Raji (cell line): ENCODE results near the gene DUSP14.
A peak's percentile ranks its signal among the peaks of the same experiment; 100 is the strongest.

Experiments used
- POLR2A ChIP-seq: IDR thresholded peaks from 2 replicates; pipeline ENCODE4 v1.6.1; 2011; ENCODE audit warnings: low read depth, low read length, control low read depth; ENCODE audit not compliant: insufficient read depth

Gene DUSP14

DNA sequence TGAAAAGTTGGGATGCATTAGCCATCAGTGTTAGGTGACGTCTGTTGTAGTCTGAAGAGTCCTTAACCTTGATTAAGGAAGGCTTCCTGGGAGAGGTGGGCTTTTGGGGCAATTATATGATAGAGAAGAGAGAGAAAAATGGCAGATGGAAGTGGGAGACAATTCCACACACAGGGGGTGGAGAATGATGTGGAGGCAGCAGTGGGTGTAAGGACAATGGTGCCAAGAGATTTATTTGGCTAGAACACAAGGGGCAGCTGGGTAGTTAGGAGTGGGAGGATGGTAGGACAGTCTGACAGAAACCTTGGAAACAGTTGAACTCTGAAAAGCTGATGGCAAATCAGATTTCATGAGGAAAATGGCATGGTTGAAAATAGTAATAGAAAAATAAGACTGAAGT is 10.7 kb upstream of the DUSP14 start:
- TF ChIP-seq POLR2A: no peak

DNA sequence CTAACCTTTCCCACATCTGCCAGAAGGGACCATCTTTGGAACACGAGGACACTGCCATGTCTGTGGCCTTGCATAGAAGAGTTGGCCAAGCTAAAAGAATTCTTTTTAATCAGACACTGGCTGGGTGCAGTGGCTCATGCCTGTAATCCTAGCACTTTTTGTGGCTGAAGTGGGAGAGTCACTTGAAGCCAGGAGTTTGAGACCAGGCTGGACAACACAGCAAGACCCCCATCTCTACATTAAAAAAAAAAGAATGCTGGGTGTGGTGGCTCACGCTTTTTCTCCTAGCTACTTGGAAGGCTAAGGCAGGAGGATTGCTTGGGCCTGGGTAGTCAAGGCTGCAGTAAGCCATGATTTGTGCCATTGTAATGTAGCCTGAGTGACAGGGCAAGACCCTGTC is 9.3 kb upstream of the DUSP14 start:
- TF ChIP-seq POLR2A: no peak

DNA sequence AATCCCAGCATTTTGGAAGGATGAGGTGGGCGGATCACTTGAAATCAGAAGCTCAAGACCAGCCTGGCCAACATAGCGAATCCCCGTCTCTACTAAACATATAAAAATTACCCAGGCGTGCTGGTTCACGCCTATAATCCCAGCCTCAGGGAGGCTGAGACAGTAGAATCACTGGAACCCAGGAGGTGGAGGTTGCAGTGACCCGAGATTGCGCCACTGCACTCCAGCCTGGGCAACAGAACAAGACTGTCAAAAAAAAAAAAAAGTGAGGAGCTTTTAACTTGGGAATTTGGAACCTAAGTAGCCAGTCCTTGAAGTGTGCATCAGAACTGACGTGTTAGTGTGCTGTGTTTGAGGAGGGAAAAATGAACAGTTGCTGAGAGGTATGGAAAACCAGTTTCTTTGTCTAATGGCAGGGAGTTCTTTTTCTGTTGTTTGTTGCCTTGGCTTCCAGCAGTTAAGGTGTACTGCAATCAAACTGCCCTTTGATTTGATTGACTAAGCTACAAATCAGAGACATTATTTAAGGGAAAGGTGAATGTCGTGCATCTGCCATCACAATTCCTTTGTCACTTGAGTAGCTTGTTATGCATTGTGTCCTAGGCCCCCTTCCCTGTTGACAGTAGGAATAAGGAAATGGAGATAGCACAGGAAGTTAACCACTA is 8.6 kb upstream of the DUSP14 start:
- no peak for TF ChIP-seq POLR2A

DNA sequence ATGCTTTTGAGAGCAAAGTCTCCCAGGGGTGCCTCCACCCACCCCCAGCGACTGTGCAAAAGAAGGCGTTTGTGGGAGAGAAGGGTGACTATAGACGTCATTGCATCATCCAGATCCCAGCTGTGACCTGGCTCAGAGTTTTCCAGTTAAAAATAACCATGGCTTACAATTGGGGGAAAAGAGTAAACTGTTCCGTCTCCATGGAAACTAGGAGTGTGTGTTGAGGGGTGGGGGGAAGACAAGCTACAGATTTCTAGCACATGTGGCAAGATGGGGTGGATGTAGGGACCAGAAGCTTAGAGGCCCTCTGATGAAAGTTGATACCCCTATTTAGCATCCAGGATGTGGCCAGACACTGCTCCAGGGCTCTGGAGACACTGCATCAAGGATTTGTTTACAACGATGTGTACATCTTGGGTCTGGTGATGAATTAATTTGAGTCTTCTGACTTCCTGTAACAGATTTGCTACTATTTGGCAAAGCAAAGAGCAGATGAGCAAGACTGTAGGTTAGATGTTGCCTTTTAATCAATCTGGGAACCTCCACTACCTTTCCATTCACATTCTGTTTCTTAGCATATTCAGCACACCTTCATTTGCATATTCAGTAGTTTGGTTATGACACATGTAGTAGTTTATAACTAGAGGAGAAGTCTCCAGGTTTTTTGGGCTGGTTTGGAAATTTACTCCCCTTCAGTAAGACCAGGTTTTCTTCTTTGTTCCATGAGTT is 6.2 kb upstream of the DUSP14 start:
- no peak for TF ChIP-seq POLR2A

DNA sequence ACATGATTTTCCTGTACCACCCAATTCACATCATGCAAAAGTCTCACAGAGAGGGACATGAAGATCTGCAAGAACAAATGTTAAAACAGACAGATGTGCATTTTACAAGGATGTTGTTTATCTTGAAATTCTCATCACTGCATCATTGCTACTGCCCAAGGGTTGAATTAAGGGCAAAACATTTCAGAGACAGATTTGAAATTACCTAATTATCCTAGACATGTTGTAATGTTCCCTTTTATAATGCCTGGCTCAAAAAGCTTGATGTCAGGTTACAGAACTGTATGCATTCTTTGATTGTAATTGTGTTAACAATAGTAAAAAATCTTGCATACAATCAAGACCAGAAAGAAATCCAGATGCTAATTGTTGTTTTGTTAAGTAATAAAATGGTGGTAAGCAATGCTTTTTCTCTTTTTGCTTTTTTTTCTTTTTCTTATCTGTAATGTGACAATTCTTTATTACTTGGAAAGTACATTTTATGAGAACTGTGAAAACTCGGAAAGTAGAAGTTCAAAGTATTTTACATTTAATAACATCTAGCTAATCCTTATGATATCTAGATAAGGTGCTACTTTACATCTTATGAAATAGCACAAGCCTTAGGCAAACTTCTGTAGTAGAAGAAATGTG is 3.6 kb upstream of the DUSP14 start:
- no peak for TF ChIP-seq POLR2A

DNA sequence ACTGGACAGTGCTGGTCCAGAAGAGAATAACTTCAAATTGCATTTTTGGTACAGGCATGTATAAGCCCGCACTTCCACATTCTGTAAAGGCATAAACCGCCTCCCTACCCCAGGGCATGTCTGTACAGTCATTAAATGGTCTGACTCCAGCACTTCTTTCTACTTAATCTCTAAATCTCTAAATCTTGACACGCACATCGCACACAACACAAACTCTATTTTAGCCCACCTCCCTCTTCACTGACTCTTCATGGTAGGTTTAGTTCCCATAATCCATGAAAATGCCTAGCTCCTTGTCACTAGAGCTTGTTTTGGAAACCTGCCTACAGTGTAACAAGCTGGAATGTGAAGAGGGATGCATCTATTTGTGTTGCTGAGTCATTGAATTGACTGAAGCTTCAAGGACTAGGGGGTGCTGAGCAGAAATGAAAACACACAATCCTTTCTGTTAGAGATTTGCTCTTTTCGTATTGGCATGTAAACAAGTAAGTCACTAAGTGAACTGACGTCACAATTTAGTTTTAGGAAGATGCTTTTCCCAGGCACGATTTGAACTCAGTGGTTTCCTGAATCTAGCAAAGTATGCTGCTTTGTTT is 1.6 kb upstream of the DUSP14 start:
- TF ChIP-seq POLR2A: no peak

DNA sequence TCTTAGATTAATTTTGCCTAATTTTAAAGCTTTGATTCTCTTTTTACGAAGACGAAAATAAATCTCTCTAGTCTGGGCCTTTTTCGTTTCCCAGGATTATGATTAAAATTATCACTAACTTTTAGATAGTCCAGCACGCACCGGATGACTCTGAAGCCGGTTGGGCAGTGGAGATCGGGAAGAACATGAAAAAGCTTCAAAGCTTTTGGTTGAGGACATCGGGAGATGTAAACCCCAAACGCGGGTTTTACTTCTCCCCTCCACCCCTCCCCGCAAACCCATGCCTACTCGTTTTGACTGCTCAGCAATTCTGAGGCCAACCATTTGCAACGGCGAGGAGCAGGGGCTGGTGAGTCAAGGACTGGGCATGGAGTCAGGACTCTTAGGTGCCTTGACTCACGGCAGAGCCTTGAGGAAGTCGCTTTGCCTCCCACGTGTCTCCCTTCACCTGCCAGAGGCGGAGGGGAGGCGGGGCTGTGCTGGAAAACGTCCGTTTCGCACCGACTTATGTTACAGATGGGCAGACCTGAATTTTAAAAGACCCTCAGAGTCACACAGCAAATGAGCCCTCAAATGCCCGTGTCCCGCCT is 989 bp upstream of the DUSP14 start:
- peak; percentile 71 for TF ChIP-seq POLR2A

DNA sequence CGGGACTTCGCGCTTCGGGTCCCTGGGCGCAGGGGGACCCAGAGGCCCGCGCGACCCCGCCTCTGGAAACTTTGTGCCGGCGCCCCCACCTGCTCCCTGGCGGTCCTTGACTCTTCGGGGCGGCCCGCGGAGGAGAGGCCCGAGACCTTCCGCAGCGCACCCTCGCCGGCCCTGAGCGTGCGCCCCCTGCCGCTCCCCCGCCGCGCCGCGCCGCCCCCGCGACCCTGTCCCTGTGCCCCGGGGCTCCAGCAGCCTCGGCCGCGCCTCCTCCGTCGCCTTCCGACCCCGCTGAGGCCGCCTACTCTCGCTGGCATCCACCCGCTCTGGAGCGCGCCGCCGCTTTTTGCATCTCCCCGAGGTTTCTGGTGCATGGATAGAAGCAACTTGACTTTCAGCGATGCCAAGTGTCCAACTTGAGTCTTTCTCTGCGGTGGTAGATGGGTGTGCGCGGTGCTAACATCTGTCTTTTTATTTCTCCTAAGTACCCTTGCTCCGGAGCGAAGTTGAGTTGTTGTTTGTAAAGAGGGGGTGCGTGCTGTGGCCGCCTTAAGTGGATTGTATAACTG is 414 bp downstream of the DUSP14 start:
- TF ChIP-seq POLR2A: no peak

DNA sequence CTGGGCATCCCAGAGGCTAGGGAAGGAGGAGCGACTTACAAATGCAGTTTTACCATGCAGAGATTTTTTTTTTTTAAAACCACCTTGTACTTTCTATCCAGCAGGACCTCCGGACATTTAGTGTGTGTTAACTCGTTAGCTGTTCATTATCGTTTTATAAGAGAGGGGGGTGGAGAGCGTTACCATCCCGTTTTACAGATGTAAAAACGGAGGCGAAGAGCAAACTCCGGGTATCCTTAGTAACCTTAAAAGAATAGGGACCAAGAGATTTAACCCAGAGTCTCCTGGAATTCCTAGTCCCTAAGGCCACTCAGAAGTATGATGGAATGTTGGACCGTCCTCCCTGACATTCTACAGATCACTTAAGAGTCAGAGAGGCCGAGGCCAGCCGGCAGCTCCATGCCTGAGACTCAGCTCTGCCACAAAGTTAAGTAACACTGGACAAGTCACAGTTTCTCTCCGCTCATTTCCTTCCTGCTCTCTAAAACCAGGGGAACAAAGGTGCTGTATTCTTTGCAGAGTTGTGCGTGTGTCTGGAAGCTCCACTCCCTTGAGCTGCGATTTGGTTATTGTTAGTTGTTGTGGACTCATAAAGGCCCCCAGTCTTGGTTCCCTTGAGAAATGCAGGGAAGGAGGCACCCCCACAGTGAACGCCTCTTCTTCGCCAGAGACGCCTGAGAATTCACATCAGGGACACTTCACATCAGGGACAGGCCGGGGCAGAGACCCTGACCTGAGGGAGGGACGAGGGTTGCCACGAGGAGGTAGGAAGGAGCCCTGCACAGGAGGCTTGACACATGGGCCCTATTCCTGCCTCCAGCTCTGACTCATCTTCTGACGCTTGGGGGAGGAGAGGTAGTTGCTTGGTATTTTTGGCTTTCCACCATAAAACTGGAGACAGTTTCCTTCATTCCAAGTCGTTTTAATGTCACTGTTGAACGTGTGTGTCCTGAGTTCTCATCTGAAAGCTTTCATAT is 1.2 kb downstream of the DUSP14 start:
- no peak for TF ChIP-seq POLR2A

DNA sequence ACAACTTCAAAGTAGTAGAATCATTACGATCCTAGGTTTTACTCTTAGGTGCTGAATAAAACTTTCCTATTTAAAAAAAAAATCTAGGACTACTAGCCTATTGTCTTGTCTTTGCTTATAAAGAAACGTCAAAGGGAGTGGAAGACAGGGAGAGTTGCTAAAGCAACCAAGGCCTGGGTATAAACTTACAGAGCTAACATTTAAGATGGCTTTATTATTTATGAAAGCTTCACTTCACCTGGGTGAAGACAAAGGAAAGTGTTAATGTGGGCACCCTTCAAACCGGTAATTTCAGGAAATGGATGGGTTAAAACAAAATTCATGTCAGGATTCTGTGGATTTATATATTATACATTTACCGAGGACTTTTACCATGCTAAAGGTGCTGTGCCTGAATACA is 2.5 kb downstream of the DUSP14 start:
- TF ChIP-seq POLR2A: no peak

DNA sequence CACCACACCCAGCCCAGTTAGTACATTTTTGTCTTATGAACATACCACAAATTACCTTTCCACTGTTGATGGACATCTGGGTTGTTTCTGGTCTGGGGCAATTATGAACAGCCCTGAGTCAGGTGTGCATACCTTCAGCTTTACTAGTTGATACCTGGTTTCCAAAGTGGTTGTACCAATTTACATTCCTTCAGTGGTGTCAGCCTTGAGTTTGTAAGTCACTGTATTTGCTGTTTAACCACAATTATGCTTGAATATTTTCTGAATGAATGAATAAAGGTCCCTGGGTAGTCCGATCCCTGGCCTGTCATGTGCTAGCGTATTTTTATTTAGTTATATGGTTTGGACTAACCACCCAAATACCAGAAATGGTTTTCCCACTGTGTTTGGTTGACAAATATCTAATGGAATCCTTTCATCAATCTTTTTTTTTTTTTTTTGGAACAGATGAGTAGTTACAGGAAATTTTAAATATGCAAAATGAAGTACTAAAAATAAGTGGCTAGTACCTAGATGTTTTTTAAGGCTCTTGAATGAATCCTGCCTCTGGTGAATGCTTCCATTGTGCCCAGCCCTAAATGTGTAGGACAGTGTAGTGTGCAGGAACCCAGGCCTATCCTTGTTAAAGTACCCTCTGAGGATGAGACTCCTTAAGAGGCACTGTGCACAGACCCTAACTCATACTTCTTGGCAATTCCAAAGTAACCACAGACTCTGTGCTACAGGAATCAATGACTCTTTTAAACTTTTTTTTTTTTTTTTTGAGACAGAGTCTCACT is 3.7 kb downstream of the DUSP14 start:
- no peak for TF ChIP-seq POLR2A

DNA sequence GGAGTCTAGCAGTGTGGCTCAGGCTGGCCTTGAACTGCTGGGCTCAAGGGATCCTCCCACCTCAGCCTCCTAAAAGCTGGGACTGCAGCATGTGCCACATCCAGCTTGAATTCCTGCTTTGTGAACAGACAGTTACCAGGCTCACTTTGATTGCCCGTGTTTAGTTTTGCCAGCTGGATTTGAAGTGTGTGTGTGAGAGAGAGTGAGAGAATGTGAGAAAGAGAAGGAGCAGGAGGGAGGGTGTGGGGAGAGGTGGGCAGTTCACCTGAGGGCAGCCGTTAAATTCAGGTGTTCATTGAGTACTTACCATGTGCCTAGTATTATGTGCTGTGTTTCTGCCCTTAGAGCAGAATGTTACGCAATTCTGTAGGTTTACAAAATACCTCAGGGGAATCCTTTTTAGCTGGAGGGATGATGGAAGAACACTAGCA is 4.7 kb downstream of the DUSP14 start:
- no peak for TF ChIP-seq POLR2A

DNA sequence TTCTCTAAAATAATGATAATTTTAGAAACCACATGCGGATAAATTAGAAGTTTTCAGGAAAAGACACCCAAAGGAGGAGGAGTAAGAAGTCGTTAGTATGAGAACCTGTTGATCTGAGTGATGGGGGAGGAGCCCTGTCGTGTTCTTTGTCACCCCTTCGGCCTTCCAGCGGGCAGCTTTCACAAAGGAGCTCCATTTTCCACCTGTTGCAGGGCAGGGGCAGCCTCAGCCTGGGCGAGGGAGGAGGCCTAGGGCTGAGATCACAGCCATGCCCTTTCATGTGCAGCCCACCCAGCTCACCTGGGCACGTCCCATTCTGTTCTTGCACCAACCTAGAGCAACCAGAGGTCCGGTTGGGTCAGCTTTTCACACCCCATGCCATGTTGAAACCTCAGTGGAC is 5.3 kb downstream of the DUSP14 start:
- no peak for TF ChIP-seq POLR2A
